ENCODE data around the gene OR51E1.

OR51E1 gene

DNA sequence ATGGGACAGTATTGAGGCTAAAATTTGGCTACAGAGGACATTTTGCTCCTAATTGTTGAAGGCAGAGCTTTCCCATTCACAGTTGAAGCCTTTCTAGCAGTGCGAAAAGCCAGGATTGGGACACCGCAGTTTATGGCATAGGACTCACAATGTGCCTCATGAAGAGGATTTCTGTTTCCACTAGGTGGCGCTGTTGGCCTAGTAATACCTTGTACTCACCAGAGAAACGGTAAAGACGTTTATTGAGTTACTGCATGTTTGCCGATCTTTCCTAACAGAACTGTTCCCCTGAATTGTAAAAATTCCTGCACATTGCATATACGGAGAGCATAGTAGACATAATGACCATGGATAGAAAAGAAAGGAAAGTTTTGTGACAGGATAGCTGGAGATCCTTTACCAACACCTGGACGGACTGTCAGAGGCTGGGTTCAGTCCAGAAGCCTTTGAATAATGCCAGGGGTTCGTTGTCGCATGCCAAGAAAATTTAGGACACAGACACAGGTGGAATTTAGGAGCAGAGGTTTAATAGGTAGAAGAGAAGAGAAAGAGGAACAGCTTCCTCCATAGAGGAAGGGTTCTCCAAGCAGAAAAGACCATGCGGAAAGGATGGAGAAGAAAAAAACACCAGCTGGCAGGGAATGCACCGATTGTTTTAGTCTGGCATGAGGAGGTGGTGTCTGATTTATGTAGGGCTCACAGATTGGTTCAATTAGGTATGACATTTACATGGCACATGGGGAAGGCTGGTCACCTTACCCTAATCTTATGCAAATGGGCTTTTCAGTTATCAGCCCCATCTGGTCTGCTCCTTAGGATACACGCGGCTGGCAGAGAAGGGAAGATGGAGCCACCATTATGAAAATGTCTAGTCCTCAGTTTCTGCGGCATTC, 17.3 kb upstream of the OR51E1 start:
- Histone ChIP-seq H3K4me3 (ENCODE audit: low read depth, low read length) (no peak overlapping the region), H3K36me3 (ENCODE audit: control insufficient read depth, insufficient read depth, low read length) (no peaks in the 10 kb centered on the region), H3K4me1 (ENCODE audit: control insufficient read depth, insufficient read depth, low read length) (peaks cover 17% of the 10 kb centered on the region), H3K27ac (ENCODE audit: low read depth, low read length) (no peak overlapping the region), H3K27me3 (ENCODE audit: control insufficient read depth, insufficient read depth, low read length) (no peaks in the 10 kb centered on the region), H3K9me3 (ENCODE audit: control insufficient read depth, insufficient read depth, low read length) (no peaks in the 10 kb centered on the region), H3K9ac (ENCODE audit: low read depth, low read length) (no peak overlapping the region)

DNA sequence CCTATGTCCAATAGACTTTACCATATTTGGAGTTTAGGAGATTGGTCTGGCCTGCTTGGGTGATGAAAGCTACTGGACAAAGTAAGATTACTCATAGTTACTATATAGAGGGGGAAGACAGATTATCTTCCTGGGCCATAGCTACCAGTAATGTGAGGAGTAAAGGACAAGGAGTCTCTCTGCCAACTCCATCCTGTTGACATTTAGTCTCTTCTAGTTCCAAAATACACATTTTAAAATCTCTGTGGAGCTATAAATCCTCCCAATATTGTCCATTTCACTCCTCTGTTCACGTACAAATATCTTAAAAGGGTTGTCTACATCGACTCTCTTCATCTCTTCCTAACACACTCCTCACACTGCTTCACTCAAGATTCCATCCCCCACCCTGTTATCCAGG, 7.6 kb upstream of the OR51E1 start:
- H3K27me3 ChIP-seq (ENCODE audit: control insufficient read depth, insufficient read depth, low read length) = peaks cover 9% of the 10 kb centered on the region
- no peaks in the 10 kb centered on the region for H3K9me3 ChIP-seq (ENCODE audit: control insufficient read depth, insufficient read depth, low read length)
- no peak overlapping the region for H3K4me3 ChIP-seq (ENCODE audit: low read depth, low read length)
- no peaks in the 10 kb centered on the region for H3K36me3 ChIP-seq (ENCODE audit: control insufficient read depth, insufficient read depth, low read length)
- H3K4me1 ChIP-seq (ENCODE audit: control insufficient read depth, insufficient read depth, low read length) = no peaks in the 10 kb centered on the region
- H3K9ac ChIP-seq (ENCODE audit: low read depth, low read length) = no peak overlapping the region
- H3K27ac ChIP-seq (ENCODE audit: low read depth, low read length) = no peak overlapping the region

DNA sequence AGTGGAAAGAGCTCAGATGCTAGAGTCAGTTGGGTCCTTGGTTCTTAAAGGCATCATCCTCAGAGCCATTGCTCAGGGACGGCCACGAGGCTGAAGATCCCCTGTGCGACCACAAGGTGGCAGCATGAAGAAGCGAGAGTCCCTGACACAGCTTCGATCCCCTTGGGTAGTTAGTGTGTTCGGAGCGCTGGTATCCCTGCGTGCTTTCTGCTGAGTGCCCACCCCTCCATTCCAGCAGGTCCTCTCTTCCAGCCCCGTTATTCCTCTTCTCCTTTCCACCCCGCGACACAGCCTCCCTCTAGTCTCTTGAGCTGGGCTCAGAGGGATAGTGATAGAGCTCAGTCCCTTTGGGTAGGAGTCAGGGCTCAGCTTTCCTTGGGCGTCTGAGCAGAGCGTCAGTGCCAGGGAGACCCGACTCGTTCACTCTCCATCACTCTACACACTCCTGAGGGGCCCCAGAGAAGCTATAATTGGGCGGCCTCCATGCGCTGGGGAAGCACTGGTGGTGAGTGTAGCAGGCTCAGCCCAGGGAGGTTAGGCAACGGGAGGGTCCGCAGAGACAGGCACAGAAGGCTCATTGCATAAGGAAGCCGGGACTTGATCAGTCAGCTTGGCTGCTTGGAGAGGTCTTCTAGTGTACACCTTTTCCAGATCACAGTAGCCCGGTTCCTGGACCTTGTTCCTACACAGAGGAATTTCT, 6.7 kb upstream of the OR51E1 start, which contains the start of gene OR51D1:
Gene OR51D1 (plus strand): TSS at position 516 of the 700 bp plus-strand sequence. CDS start 2,314 bp downstream, outside the sequence.
- no peak within 1 kb of the TSS for H3K9ac ChIP-seq (ENCODE audit: low read depth, low read length)
- H3K4me3 ChIP-seq (ENCODE audit: low read depth, low read length) = peak within 1 kb of the TSS; percentile 43

DNA sequence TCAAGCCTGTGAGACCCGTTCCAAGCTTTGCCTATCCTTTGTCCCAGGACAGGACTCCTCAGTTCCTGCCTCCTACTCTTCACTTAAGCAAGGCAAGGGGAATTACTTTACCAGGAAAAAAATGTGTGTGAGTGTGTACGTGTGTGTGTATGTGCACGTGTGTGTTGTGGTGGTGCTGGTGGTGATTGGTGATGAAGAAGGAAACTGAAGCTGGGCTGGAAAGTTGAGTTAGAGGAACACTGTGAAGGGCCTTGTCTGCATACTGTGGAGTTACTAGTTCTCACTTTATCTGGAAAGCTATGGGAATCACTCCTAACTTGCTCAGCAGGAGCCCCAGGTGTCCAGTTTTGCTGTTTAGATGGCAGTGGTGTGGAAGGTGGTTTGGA, 6.1 kb upstream of the OR51E1 start:
- H3K27me3 ChIP-seq (ENCODE audit: control insufficient read depth, insufficient read depth, low read length) = peaks cover 9% of the 10 kb centered on the region
- H3K9me3 ChIP-seq (ENCODE audit: control insufficient read depth, insufficient read depth, low read length) = no peaks in the 10 kb centered on the region
- H3K4me1 ChIP-seq (ENCODE audit: control insufficient read depth, insufficient read depth, low read length) = no peaks in the 10 kb centered on the region
- no peak overlapping the region for H3K9ac ChIP-seq (ENCODE audit: low read depth, low read length)
- no peak overlapping the region for H3K4me3 ChIP-seq (ENCODE audit: low read depth, low read length)
- no peaks in the 10 kb centered on the region for H3K36me3 ChIP-seq (ENCODE audit: control insufficient read depth, insufficient read depth, low read length)
- H3K27ac ChIP-seq (ENCODE audit: low read depth, low read length) = no peak overlapping the region

More for the DNA sequence above, 6.7 kb upstream of the OR51E1 start, which contains the start of gene OR51D1:
- H3K36me3 ChIP-seq (ENCODE audit: control insufficient read depth, insufficient read depth, low read length) = no peaks in the 10 kb centered on the region
- no peaks in the 10 kb centered on the region for H3K9me3 ChIP-seq (ENCODE audit: control insufficient read depth, insufficient read depth, low read length)
- H3K4me1 ChIP-seq (ENCODE audit: control insufficient read depth, insufficient read depth, low read length) = no peaks in the 10 kb centered on the region
- peaks cover 9% of the 10 kb centered on the region for H3K27me3 ChIP-seq (ENCODE audit: control insufficient read depth, insufficient read depth, low read length)
- H3K27ac ChIP-seq (ENCODE audit: low read depth, low read length) = no peak within 1 kb of the TSS

DNA sequence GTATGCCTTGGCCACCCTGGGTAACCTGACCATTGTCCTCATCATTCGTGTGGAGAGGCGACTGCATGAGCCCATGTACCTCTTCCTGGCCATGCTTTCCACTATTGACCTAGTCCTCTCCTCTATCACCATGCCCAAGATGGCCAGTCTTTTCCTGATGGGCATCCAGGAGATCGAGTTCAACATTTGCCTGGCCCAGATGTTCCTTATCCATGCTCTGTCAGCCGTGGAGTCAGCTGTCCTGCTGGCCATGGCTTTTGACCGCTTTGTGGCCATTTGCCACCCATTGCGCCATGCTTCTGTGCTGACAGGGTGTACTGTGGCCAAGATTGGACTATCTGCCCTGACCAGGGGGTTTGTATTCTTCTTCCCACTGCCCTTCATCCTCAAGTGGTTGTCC, 3.9 kb upstream of the OR51E1 start:
- H3K9ac ChIP-seq (ENCODE audit: low read depth, low read length) = no peak overlapping the region
- H3K36me3 ChIP-seq (ENCODE audit: control insufficient read depth, insufficient read depth, low read length) = no peaks in the 10 kb centered on the region
- H3K27me3 ChIP-seq (ENCODE audit: control insufficient read depth, insufficient read depth, low read length) = peaks cover 9% of the 10 kb centered on the region
- no peaks in the 10 kb centered on the region for H3K4me1 ChIP-seq (ENCODE audit: control insufficient read depth, insufficient read depth, low read length)
- no peaks in the 10 kb centered on the region for H3K9me3 ChIP-seq (ENCODE audit: control insufficient read depth, insufficient read depth, low read length)
- no peak overlapping the region for H3K4me3 ChIP-seq (ENCODE audit: low read depth, low read length)
- no peak overlapping the region for H3K27ac ChIP-seq (ENCODE audit: low read depth, low read length)

DNA sequence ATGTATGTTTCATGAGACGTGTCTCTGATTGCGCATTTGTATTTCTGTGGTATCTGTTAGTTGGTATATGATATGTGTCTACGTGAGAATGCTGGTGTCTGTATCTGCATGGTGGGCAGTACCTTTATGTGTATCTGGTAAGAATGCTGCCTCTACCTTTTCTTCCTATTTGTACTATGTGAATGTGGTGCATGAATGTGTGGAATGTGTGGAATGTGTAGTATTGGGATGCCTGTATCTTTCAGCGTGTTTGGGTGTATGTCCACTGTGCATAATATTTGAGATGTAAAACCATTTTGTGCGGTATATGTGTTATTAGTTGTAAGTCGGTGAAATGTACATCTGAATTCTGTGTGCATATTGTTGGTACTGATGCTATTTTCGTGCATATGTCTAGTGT, 2.3 kb upstream of the OR51E1 start:
- Histone ChIP-seq H3K27me3 (ENCODE audit: control insufficient read depth, insufficient read depth, low read length) (peaks cover 9% of the 10 kb centered on the region), H3K4me3 (ENCODE audit: low read depth, low read length) (no peak overlapping the region), H3K36me3 (ENCODE audit: control insufficient read depth, insufficient read depth, low read length) (no peaks in the 10 kb centered on the region), H3K4me1 (ENCODE audit: control insufficient read depth, insufficient read depth, low read length) (no peaks in the 10 kb centered on the region), H3K9ac (ENCODE audit: low read depth, low read length) (no peak overlapping the region), H3K9me3 (ENCODE audit: control insufficient read depth, insufficient read depth, low read length) (no peaks in the 10 kb centered on the region), H3K27ac (ENCODE audit: low read depth, low read length) (no peak overlapping the region)

DNA sequence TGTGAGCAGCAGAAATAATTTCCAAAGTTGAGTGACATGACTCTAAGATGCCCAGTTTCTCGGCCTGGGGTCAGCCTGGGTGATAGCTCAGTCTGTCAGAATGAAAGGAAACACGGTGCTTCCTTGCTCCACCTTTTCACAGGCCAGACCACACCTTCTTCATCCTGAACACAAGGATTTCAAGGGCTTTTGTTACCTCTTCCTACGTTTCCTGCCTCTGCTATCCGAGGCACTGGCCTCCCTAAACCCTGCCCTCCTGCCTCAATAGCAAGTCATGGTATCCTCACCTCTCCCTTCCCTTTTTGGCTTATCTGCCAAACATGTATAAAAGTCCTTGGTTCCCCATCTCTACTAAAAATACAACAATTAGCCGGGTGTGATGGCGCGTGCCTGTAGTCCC, 1.7 kb upstream of the OR51E1 start:
- H3K4me1 ChIP-seq (ENCODE audit: control insufficient read depth, insufficient read depth, low read length) = no peaks in the 10 kb centered on the region
- no peak overlapping the region for H3K9ac ChIP-seq (ENCODE audit: low read depth, low read length)
- H3K27ac ChIP-seq (ENCODE audit: low read depth, low read length) = no peak overlapping the region
- no peaks in the 10 kb centered on the region for H3K9me3 ChIP-seq (ENCODE audit: control insufficient read depth, insufficient read depth, low read length)
- H3K36me3 ChIP-seq (ENCODE audit: control insufficient read depth, insufficient read depth, low read length) = no peaks in the 10 kb centered on the region
- H3K27me3 ChIP-seq (ENCODE audit: control insufficient read depth, insufficient read depth, low read length) = peaks cover 8% of the 10 kb centered on the region
- H3K4me3 ChIP-seq (ENCODE audit: low read depth, low read length) = no peak overlapping the region

DNA sequence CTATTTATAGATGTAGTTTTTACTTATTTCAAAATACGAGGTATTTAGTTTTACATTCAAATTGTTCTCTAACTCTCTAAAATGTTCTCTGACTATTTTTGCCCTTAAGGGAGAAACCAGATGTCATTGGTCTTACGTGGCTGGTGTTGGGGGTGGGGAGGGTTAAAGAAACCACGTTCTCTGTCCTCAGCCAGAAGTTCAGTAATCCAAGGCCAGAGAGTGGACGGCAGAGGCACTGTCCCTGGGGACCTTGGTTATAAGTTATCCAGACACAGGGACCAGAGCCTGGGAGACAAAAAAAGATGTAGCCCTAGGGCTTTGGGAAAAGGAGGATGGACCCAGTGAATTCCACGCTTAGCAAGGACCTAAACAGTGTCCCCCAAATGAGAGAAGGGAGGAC, 706 bp upstream of the OR51E1 start:
- no peak overlapping the region for H3K9ac ChIP-seq (ENCODE audit: low read depth, low read length)
- H3K36me3 ChIP-seq (ENCODE audit: control insufficient read depth, insufficient read depth, low read length) = no peaks in the 10 kb centered on the region
- no peaks in the 10 kb centered on the region for H3K27me3 ChIP-seq (ENCODE audit: control insufficient read depth, insufficient read depth, low read length)
- no peak overlapping the region for H3K27ac ChIP-seq (ENCODE audit: low read depth, low read length)
- H3K9me3 ChIP-seq (ENCODE audit: control insufficient read depth, insufficient read depth, low read length) = no peaks in the 10 kb centered on the region
- H3K4me3 ChIP-seq (ENCODE audit: low read depth, low read length) = no peak overlapping the region
- H3K4me1 ChIP-seq (ENCODE audit: control insufficient read depth, insufficient read depth, low read length) = no peaks in the 10 kb centered on the region

DNA sequence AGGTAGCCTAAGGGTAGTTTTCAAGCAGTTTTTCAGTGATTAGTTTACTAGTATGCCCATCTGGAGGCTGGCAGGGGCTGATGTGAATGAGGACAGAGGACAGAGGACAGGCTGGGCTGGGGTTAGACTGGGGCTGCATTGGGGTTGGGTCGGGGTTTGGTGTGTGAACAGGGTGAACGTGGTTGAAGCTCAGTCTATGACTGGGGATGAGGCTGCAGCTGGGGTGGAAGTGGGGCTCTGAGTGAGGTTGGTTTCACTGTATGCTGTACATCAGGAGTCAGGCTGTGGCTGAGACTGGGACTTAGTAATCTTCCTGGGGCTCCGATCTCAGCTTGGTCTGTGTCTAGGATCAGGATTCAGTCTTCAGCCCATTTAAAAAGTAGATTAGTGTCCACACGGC, 451 bp downstream of the OR51E1 start:
- H3K27ac ChIP-seq (ENCODE audit: low read depth, low read length) = no peak overlapping the region
- H3K27me3 ChIP-seq (ENCODE audit: control insufficient read depth, insufficient read depth, low read length) = no peaks in the 10 kb centered on the region
- H3K9ac ChIP-seq (ENCODE audit: low read depth, low read length) = no peak overlapping the region
- H3K4me1 ChIP-seq (ENCODE audit: control insufficient read depth, insufficient read depth, low read length) = no peaks in the 10 kb centered on the region
- no peaks in the 10 kb centered on the region for H3K36me3 ChIP-seq (ENCODE audit: control insufficient read depth, insufficient read depth, low read length)
- no peaks in the 10 kb centered on the region for H3K9me3 ChIP-seq (ENCODE audit: control insufficient read depth, insufficient read depth, low read length)
- H3K4me3 ChIP-seq (ENCODE audit: low read depth, low read length) = no peak overlapping the region

DNA sequence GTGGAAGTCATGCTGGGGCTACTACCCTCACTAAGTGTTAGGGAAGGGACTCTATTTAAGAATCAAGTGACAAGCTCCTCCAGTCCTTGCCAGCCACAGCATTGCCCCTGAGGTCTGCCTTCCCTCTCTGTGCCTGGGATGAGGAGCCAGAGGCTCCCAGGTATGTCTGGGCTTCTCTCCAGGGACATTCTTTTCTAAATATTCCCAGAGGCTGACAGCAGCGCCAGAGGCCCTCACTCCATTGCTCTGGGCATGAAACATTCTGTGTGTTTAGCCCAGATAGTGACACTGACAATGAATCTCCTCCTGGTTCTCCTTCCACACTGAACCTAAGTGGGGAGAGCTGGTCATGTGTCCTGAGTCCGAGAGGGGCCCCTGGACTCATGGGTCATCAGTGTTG, 2.2 kb downstream of the OR51E1 start:
- H3K4me1 ChIP-seq (ENCODE audit: control insufficient read depth, insufficient read depth, low read length) = no peaks in the 10 kb centered on the region
- H3K27me3 ChIP-seq (ENCODE audit: control insufficient read depth, insufficient read depth, low read length) = no peaks in the 10 kb centered on the region
- no peaks in the 10 kb centered on the region for H3K9me3 ChIP-seq (ENCODE audit: control insufficient read depth, insufficient read depth, low read length)
- no peaks in the 10 kb centered on the region for H3K36me3 ChIP-seq (ENCODE audit: control insufficient read depth, insufficient read depth, low read length)
- no peak overlapping the region for H3K9ac ChIP-seq (ENCODE audit: low read depth, low read length)
- H3K4me3 ChIP-seq (ENCODE audit: low read depth, low read length) = no peak overlapping the region
- H3K27ac ChIP-seq (ENCODE audit: low read depth, low read length) = no peak overlapping the region

DNA sequence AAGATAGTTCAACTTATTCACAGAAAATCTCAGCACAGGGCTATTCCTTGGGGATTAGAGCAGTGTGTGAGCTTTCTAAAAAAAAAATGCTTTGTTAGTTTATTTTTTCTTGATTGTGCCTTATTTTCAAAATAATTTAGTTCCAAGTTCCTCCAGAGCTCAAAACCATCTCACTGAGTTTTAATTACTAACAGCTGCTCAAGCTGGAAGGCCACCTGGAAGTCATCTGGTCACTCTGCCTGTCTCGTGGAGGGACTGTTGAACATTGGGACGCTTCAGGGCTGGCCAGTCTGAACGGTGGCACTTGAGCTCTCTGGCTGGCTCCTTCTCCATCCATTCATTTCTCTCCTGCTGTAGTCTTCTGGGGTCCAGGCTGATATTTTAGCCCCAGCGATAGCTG, 4.0 kb downstream of the OR51E1 start:
- H3K27me3 ChIP-seq (ENCODE audit: control insufficient read depth, insufficient read depth, low read length) = no peaks in the 10 kb centered on the region
- no peak overlapping the region for H3K9ac ChIP-seq (ENCODE audit: low read depth, low read length)
- H3K4me3 ChIP-seq (ENCODE audit: low read depth, low read length) = no peak overlapping the region
- H3K4me1 ChIP-seq (ENCODE audit: control insufficient read depth, insufficient read depth, low read length) = no peaks in the 10 kb centered on the region
- no peak overlapping the region for H3K27ac ChIP-seq (ENCODE audit: low read depth, low read length)
- H3K36me3 ChIP-seq (ENCODE audit: control insufficient read depth, insufficient read depth, low read length) = no peaks in the 10 kb centered on the region
- H3K9me3 ChIP-seq (ENCODE audit: control insufficient read depth, insufficient read depth, low read length) = no peaks in the 10 kb centered on the region

Data from HUES48 (cell line).